BJ (cell line): ENCODE results near the gene RFTN1. TPM values are rescaled to one million over a fixed set of nuclear protein-coding genes. Genes with fewer than 3 reads are reported as not detected.

Source experiments
- CTCF ChIA-PET: fragments of 350-600 bp; formaldehyde crosslinking; extraction: SDS; loops from one replicate; lab custom pipeline; 2021; ENCODE audit warnings: antibody characterized with exemption, inconsistent platforms; lab: Yijun Ruan, JAX
- POLR2A ChIA-PET: fragments of 300-600 bp; sonication (Branson Sonifier 250); formaldehyde crosslinking; extraction: SDS; loops from one replicate; lab custom pipeline; 2021; ENCODE audit warnings: antibody characterized with exemption; lab: Charles Lee
- DNase-seq: peaks from one replicate; pipeline ENCODE4 v3.0.0-alpha.2; 2011; ENCODE audit warnings: low read depth
- H3K27me3 ChIP-seq: 2 replicates; pipeline ENCODE4 v1.6.0; 2011; ENCODE audit warnings: low read length; ENCODE audit not compliant: control insufficient read depth, insufficient read depth
- H3K36me3 ChIP-seq: 2 replicates; pipeline ENCODE4 v1.5.1; 2011; ENCODE audit warnings: low read length; ENCODE audit not compliant: control insufficient read depth, insufficient read depth
- H3K4me3 ChIP-seq: 2 replicates; pipeline ENCODE4 v1.5.1; 2011; ENCODE audit warnings: low read depth, mild to moderate bottlenecking, control low read depth, low read length
- CTCF ChIP-seq: IDR thresholded peaks from 2 replicates; pipeline ENCODE4 v1.5.1; 2011; ENCODE audit warnings: low read depth, mild to moderate bottlenecking, control low read depth, inconsistent platforms, low read length, moderate library complexity; ENCODE audit not compliant: insufficient read depth
- polyA plus RNA-seq: library from polyadenylated mRNA; depleted of rRNA; stranded (reverse); fragments of >200 nt; gene quantifications from 2 replicates; pipeline ENCODE4 v1.2.3, GENCODE V29; 2011

Gene RFTN1
- polyA plus RNA-seq, 1 experiment: 49.0 TPM

GRCh38 chr3:16452261-16452660 lies 61.2 kb downstream of the RFTN1 start:
- CTCF ChIA-PET: interaction anchor here (1.0 to 1.3 kb wide), 3 partner anchors 10 to 24 kb away, joined by 3 read pairs; no protein-coding TSS in a partner anchor
- no peak overlapping the region for H3K4me3 ChIP-seq
- no peaks in the 10 kb centered on the region for H3K36me3 ChIP-seq
- TF ChIP-seq CTCF: no peak
- no peaks in the 10 kb centered on the region for H3K27me3 ChIP-seq
- POLR2A ChIA-PET: no interaction called here
- no peak for DNase-seq

DNA sequence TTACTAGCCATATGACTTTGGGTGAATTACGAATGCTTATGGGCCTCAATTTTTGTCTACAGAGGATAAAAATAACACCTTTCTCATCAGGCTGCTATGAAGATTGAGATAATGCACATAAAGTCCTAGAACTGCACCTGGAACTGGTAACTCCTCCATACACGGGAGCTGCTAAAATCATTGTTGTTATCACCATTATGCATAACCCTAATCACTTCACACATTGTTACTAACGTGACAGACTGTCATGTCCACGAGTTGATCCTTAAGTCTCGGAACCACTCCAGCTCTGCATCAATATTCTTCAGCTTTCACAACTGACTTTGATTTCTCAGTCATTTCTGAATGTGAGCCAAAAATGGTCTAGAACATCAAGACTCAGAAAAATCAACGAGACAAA lies 64.1 kb downstream of the RFTN1 start:
- DNase-seq: no peak
- POLR2A ChIA-PET: no interaction called here

GRCh38 chr3:16448639-16449070 lies 64.8 kb downstream of the RFTN1 start:
- Histone ChIP-seq H3K36me3 (no peaks in the 10 kb centered on the region), H3K4me3 (no peak overlapping the region), H3K27me3 (no peaks in the 10 kb centered on the region)
- DNase-seq: peak; percentile 95
- ChIA-PET CTCF (interaction anchor here (0.6 kb wide), 1 partner anchor 50 kb away, joined by 5 read pairs; no protein-coding TSS in a partner anchor), POLR2A (no interaction called here)
- no peak for TF ChIP-seq CTCF

More for the DNA sequence above, 64.1 kb downstream of the RFTN1 start:
- no peak overlapping the region for H3K4me3 ChIP-seq
- CTCF ChIA-PET: no interaction called here
- H3K27me3 ChIP-seq: no peaks in the 10 kb centered on the region
- no peak for TF ChIP-seq CTCF
- H3K36me3 ChIP-seq: no peaks in the 10 kb centered on the region

GRCh38 chr3:16447135-16447534 lies 66.4 kb downstream of the RFTN1 start:
- CTCF ChIA-PET: no interaction called here
- no peak for TF ChIP-seq CTCF
- Histone ChIP-seq H3K27me3 (no peaks in the 10 kb centered on the region), H3K4me3 (no peak overlapping the region), H3K36me3 (no peaks in the 10 kb centered on the region; the same call in 1 of the 2 replicates)
- no peak for DNase-seq
- POLR2A ChIA-PET: no interaction called here

DNA sequence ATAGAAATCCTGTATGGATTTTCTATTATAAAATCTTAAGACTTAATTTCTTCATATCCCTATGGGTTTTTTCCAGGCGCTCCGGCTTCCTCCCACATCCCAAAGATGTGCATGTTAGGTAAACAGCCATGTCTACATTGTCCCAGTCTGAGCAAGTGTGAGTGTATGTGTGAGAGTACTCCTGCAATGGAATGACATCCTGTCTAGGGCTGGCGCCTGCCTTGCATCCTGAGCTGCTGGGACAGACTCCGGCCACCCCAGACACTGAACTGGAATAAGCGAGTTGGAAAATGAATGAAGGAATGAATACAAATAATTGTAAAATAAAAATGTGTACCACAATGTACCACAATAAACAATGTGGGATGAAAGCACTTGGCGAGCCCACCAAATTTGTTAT lies 69.2 kb downstream of the RFTN1 start:
- POLR2A ChIA-PET: no interaction called here
- H3K36me3 ChIP-seq: no peaks in the 10 kb centered on the region; the same call in none of the 2 replicates

More for the DNA sequence above, 69.2 kb downstream of the RFTN1 start:
- no peak for DNase-seq
- H3K4me3 ChIP-seq: no peak overlapping the region
- CTCF ChIA-PET: interaction anchor here (1.0 kb wide), 1 partner anchor 153 kb away, joined by 3 read pairs; no protein-coding TSS in a partner anchor
- TF ChIP-seq CTCF: no peak
- no peaks in the 10 kb centered on the region for H3K27me3 ChIP-seq
